ENCODE results near the gene SSPN.

SSPN gene

GRCh38 chr12:26287671-26288381 is 92.5 kb downstream of the SSPN start:
- DNase-seq: no peak

GRCh38 chr12:26290565-26290964 is 95.2 kb downstream of the SSPN start:
- no peak for DNase-seq

GRCh38 chr12:26292596-26292995 is 97.2 kb downstream of the SSPN start:
- DNase-seq: no peak

GRCh38 chr12:26293612-26294011 is 98.2 kb downstream of the SSPN start:
- DNase-seq: no peak

GRCh38 chr12:26295001-26295400 is 99.6 kb downstream of the SSPN start:
- no peak for DNase-seq

GRCh38 chr12:26297396-26298070 is 102.2 kb downstream of the SSPN start:
- no peak for DNase-seq

- DNase-seq: no peak
Observed at GRCh38 chr12:26298785-26299621, 103.6 kb downstream of the SSPN start.

- no peak for DNase-seq
Observed at GRCh38 chr12:26299751-26300150, 104.4 kb downstream of the SSPN start.
